Caco-2 (cell line): ENCODE data around the gene RANBP3. TPM values are rescaled to one million over a fixed set of nuclear protein-coding genes. Genes with fewer than 3 reads are reported as not detected.

Source experiments
- BruUV-seq: library from RNA; stranded (reverse); fragments of 400-500 nt; replicated peaks from 2 replicates; lab custom pipeline; 2021; lab: Mats Ljungman, UMichigan
- CTCF ChIA-PET: fragments of 300-600 bp; sonication (Branson Sonifier 250); formaldehyde crosslinking; loops from one replicate; lab custom pipeline; 2022; ENCODE audit warnings: antibody characterized with exemption; lab: Charles Lee
- POLR2A ChIA-PET: fragments of 300-600 bp; sonication (Branson Sonifier 250); formaldehyde crosslinking; loops from one replicate; lab custom pipeline; 2022; ENCODE audit warnings: antibody characterized with exemption; lab: Charles Lee
- DNase-seq, 2 experiments: peaks; one replicate each; pipeline versions ENCODE4 v3.0.0 to v3.0.0-alpha.2; 2020 to 2022
- H3K27me3 ChIP-seq: replicated peaks from 2 replicates; pipeline ENCODE4 v1.6.0; 2011; ENCODE audit warnings: low read length; ENCODE audit not compliant: control insufficient read depth, insufficient read depth
- H3K36me3 ChIP-seq: 2 replicates; pipeline ENCODE4 v1.5.1; 2011; ENCODE audit warnings: low read length; ENCODE audit not compliant: control insufficient read depth, insufficient read depth
- H3K4me1 ChIP-seq: fragments of 250-450 bp; sonication (Bioruptor Pico); 2 replicates; pipeline ENCODE4 v1.5.1; 2020; ENCODE audit warnings: mild to moderate bottlenecking
- H3K4me3 ChIP-seq: 2 replicates; pipeline ENCODE4 v1.5.1; 2011; ENCODE audit warnings: low read depth, mild to moderate bottlenecking, control low read depth, low read length
- H3K9me3 ChIP-seq: fragments of 250-450 bp; sonication (Bioruptor Pico); 2 replicates; pipeline ENCODE4 v1.5.1; 2020; ENCODE audit warnings: mild to moderate bottlenecking, moderate library complexity
- H3K27ac Mint-ChIP-seq: one replicate; pipeline ENCODE4 v1.8.0; 2022; ENCODE audit warnings: mixed read lengths; ENCODE audit not compliant: unreplicated experiment
- H3K27me3 Mint-ChIP-seq: one replicate; pipeline ENCODE4 v1.8.0; 2022; ENCODE audit warnings: mixed read lengths; ENCODE audit not compliant: insufficient read depth, unreplicated experiment
- H3K36me3 Mint-ChIP-seq: one replicate; pipeline ENCODE4 v1.8.0; 2022; ENCODE audit warnings: mild to moderate bottlenecking, mixed read lengths; ENCODE audit not compliant: insufficient read depth, unreplicated experiment
- H3K4me1 Mint-ChIP-seq: one replicate; pipeline ENCODE4 v1.8.0; 2022; ENCODE audit warnings: low read depth, mixed read lengths; ENCODE audit not compliant: unreplicated experiment
- H3K4me3 Mint-ChIP-seq: one replicate; pipeline ENCODE4 v1.8.0; 2022; ENCODE audit warnings: mild to moderate bottlenecking, moderate library complexity, mixed read lengths; ENCODE audit not compliant: unreplicated experiment
- H3K9me3 Mint-ChIP-seq: one replicate; pipeline ENCODE4 v1.8.0; 2022; ENCODE audit warnings: mixed read lengths; ENCODE audit not compliant: unreplicated experiment
- CTCF ChIP-seq, 2 experiments: fragments of 200-600 bp in 1 of 2; IDR thresholded peaks; 1 replicate in 1 of 2; 2 replicates in 1 of 2; pipeline versions ENCODE4 v1.5.1 to v1.8.0; 2011 to 2022; ENCODE audit warnings: antibody characterized with exemption in 1 of 2, control low read depth in 1 of 2, inconsistent platforms in 1 of 2, low read depth in 1 of 2, low read length in 1 of 2, mild to moderate bottlenecking in 1 of 2, moderate library complexity in 1 of 2; ENCODE audit not compliant: insufficient read depth in 1 of 2, severe bottlenecking in 1 of 2, unreplicated experiment in 1 of 2
- intact Hi-C: fragments of 100-400 bp; cut with micrococcal nuclease; formaldehyde crosslinking; loops from one replicate; pipeline ENCODE4 v1.10.0; 2022; ENCODE audit not compliant: unreplicated experiment
- total RNA-seq: library from RNA; stranded (reverse); gene quantifications from 2 replicates; pipeline ENCODE4 v1.2.3, GENCODE V29; 2022

RANBP3 gene
- total RNA-seq, 1 experiment from 2014 or later = 90.4 TPM

GRCh38 chr19:6005321-6006069, 27.6 kb upstream of the RANBP3 start:
- Mint-ChIP-seq H3K27ac (no peak overlapping the region), H3K4me1 (no peaks in the 10 kb centered on the region), H3K27me3 (no peaks in the 10 kb centered on the region), H3K9me3 (no peaks in the 10 kb centered on the region), H3K36me3 (peaks cover 5% of the 10 kb centered on the region), H3K4me3 (no peak overlapping the region)
- CTCF ChIA-PET = no interaction called here
- DNase-seq = no peak
- Histone ChIP-seq H3K4me1 (no peaks in the 10 kb centered on the region), H3K36me3 (no peaks in the 10 kb centered on the region), H3K4me3 (no peak overlapping the region), H3K27me3 (no peaks in the 10 kb centered on the region), H3K9me3 (no peaks in the 10 kb centered on the region)
- intact Hi-C loops = no loop called here
- BruUV-seq = no TSS peak
- POLR2A ChIA-PET = interaction anchor here (0.6 kb wide), 1 partner anchor 28 kb away, joined by 3 read pairs; no protein-coding TSS in a partner anchor
- no peak for TF ChIP-seq CTCF (IDR thresholded peaks at IDR 0.05; ENCODE audit: insufficient read depth in 1 of 2, low read depth in 1 of 2, low read length in 1 of 2, severe bottlenecking in 1 of 2, unreplicated experiment in 1 of 2)

- no peaks in the 10 kb centered on the region for H3K36me3 ChIP-seq
- intact Hi-C loops = no loop called here
- BruUV-seq = no TSS peak
- Mint-ChIP-seq H3K4me1 (no peaks in the 10 kb centered on the region), H3K27ac (no peak overlapping the region), H3K4me3 (no peak overlapping the region), H3K36me3 (peaks cover 5% of the 10 kb centered on the region), H3K27me3 (no peaks in the 10 kb centered on the region), H3K9me3 (no peaks in the 10 kb centered on the region)
- H3K27me3 ChIP-seq = no peaks in the 10 kb centered on the region
- no peaks in the 10 kb centered on the region for H3K9me3 ChIP-seq
- ChIA-PET POLR2A (no interaction called here), CTCF (no interaction called here)
- H3K4me3 ChIP-seq = no peak overlapping the region
- no peaks in the 10 kb centered on the region for H3K4me1 ChIP-seq
- DNase-seq = no peak
- TF ChIP-seq CTCF (IDR thresholded peaks at IDR 0.05; ENCODE audit: insufficient read depth in 1 of 2, low read depth in 1 of 2, low read length in 1 of 2, severe bottlenecking in 1 of 2, unreplicated experiment in 1 of 2) = no peak
Observed at GRCh38 chr19:6003976-6004375, 26.0 kb upstream of the RANBP3 start.

DNA sequence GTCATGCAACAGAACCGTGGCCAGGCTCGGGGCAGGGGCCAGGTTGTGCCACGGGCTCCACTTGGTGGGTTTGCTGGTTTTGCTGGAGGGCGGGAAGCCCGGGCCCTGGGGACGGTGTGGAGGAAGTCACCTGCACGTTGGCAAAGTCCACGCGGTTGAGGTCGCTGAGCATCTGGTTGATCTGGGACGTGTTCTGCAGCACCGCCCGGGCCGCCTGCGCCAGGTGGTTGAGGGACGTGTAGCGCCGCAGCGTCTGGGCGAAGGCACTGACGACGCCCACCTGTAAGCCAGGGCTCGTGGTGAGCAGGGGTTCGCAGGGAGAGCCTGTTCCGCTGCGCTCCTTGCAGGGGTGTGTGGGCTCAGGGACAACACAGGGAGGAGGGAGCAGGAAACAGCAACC, 24.7 kb upstream of the RANBP3 start:
- no TSS peak for BruUV-seq
- H3K4me1 ChIP-seq = no peaks in the 10 kb centered on the region
- H3K27me3 ChIP-seq = no peaks in the 10 kb centered on the region
- Mint-ChIP-seq H3K9me3 (no peaks in the 10 kb centered on the region), H3K4me1 (no peaks in the 10 kb centered on the region), H3K4me3 (no peak overlapping the region), H3K27me3 (no peaks in the 10 kb centered on the region), H3K36me3 (peaks cover 5% of the 10 kb centered on the region), H3K27ac (no peak overlapping the region)
- CTCF ChIA-PET = no interaction called here
- H3K36me3 ChIP-seq = no peaks in the 10 kb centered on the region
- no peaks in the 10 kb centered on the region for H3K9me3 ChIP-seq
- POLR2A ChIA-PET = no interaction called here
- H3K4me3 ChIP-seq = no peak overlapping the region
- no peak for DNase-seq
- intact Hi-C loops = no loop called here
- no peak for TF ChIP-seq CTCF (IDR thresholded peaks at IDR 0.05; ENCODE audit: insufficient read depth in 1 of 2, low read depth in 1 of 2, low read length in 1 of 2, severe bottlenecking in 1 of 2, unreplicated experiment in 1 of 2)
